GM18873 (cell line): ENCODE measurements around the gene LMF1.

ENCODE experiments used
- ATAC-seq: cut with Tn5 transposase; IDR thresholded peaks from one replicate; pipeline ENCODE4 v1.9.1; 2021; ENCODE audit warnings: mild to moderate bottlenecking, moderate library complexity, moderate number of reproducible peaks; ENCODE audit not compliant: unreplicated experiment, low FRiP score

Gene LMF1

GRCh38 chr16:970766-971581 lies at the start of gene LMF1:
Gene LMF1 (minus strand): TSS chr16:970984. CDS start chr16:970980, 4 bp downstream.
- peak; percentile 59 for ATAC-seq

- no peak for ATAC-seq
These were observed 49.3 kb upstream of the LMF1 start for GRCh38 chr16:1020091-1020399.

DNA sequence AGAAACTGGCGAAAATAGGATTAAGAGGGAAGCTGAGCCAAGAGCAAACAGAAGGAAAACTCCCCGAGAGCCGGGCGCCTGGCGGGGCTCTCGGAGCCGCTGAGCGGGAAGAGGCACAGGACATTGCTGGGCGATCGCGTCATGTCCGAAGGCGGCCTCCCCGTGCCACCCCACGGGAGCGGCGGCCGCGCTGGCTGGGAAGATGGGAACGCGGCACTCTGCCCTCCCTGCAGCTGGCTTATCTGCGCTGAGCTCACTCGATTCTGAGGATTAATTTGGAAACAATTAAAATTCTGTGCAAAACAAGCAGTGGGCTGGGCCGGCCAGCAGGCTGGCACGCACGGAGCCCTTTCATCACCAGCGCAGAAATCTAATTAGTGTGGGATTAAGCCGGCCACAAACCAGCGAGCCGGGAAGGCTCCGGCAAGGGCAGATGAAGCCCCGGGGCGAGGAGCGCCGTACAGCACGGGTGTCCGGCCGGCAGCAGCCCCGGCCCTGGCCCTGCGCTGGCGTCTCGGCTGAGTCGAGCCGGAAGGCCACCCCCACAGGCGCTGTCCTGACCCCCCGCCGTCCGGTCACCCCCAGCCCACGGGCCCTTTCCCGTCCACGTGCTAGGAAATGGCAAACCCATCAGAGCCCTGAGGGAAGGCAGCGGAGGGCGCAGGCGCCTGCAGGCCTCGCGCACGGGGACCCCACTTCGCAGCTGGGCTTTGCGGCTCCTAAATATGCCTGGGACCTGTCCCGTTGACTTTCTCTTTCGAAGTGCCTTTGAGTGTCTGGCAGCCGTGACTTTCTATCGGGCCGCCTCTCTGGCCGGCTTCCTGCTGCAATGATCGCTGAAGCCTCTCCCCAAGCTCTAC lies 48.7 kb upstream of the LMF1 start:
- ATAC-seq = no peak

DNA sequence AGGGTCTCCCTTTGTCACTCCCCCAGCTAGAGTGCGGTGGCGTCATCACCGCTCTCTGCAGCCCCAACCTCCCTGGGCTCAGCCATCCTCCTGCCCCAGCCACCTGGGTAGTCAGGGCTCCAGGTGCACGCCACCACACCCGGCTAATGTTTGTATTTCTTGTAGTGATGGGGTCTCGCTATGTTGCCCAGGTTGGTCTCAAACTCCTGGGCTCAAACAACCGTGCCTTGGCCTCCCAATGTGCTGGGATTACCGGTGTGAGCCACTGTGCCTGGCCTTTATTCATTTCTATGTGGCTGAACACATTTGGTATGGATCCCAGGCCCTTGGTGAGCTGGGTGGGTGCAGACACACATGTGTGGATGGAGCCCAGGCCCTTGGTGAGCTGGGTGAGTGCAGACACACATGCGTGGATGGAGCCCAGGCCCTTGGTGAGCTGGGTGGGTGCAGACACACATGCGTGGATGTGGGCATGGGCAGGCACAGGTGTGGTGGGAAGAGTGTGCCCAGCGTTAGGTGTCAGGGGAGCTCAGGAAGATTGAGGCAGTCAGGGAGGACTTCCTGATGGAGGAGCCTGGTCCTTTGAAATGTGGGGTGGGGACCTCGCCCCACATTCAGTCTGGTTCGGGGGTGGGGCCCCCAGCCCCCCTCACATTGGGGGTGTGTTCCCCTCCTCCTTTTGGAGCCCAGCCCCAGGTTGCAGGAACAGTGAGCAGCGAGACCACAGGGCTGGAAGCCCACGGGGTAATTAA lies 47.8 kb upstream of the LMF1 start:
- ATAC-seq = no peak

- ATAC-seq = no peak
These were observed 44.1 kb upstream of the LMF1 start for GRCh38 chr16:1014771-1015495.

DNA sequence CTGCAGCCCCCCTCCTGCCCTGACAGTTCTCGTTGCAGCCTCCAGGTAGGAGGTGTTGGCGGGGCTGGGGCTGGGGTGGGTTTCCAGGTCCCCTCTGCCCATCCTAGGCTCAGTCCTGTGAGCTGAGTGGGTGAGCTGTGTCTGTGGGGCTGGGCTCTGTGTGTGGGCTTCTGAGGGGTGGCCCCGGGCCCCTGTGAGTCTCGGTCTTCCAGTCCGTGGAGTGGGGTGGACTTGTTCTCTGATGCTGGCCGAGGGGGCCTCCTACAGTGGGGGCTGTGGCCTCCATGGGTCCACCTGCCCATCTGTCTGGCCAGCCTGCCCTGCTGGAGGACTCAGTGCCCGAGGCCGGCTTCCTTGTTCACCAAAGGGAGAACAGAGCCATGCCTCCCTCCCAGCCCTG lies 43.4 kb upstream of the LMF1 start:
- no peak for ATAC-seq

- ATAC-seq = no peak
These were observed 42.8 kb upstream of the LMF1 start for GRCh38 chr16:1013593-1013900.

DNA sequence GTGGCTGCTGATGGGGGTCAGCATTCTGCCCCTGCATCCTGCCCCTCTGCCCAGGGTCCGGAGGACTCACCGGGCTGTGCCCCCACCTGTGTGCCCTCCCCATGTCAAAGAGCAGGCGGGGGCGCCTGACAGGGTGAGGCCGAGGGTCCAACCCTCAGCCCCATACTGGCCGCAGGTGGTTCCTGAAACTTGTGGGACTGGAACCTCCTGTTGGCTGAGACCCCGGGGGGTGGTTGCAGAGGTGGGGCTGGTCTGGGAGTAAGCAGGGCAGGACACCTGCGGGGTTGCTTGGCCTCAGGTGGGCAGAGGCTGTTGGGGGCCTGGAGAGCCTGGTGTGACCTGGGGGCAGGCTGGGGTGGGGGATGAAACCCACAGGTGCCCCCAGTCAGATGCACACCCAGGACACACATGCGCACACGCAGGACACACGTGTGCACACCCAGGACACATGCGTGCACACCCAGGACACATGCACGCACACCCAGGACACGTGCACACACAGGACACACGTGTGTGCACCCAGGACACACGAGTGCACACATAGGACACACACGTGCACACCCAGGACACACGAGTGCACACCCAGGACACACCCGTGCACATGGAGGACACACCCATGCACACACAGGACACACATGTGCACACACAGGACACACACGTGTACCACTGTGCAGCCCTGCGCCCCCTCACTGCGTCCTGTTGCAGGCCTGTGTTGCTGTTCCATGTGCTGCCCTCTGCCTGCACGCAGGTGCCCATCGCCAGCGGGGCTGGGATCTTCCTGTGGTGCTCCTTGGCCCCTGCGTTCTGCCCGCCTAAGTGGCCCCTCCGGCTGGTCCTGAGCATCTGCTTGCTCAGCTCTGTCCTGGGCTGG lies 42.2 kb upstream of the LMF1 start:
- ATAC-seq = no peak

GRCh38 chr16:1012135-1012534 lies 41.4 kb upstream of the LMF1 start:
- no peak for ATAC-seq

DNA sequence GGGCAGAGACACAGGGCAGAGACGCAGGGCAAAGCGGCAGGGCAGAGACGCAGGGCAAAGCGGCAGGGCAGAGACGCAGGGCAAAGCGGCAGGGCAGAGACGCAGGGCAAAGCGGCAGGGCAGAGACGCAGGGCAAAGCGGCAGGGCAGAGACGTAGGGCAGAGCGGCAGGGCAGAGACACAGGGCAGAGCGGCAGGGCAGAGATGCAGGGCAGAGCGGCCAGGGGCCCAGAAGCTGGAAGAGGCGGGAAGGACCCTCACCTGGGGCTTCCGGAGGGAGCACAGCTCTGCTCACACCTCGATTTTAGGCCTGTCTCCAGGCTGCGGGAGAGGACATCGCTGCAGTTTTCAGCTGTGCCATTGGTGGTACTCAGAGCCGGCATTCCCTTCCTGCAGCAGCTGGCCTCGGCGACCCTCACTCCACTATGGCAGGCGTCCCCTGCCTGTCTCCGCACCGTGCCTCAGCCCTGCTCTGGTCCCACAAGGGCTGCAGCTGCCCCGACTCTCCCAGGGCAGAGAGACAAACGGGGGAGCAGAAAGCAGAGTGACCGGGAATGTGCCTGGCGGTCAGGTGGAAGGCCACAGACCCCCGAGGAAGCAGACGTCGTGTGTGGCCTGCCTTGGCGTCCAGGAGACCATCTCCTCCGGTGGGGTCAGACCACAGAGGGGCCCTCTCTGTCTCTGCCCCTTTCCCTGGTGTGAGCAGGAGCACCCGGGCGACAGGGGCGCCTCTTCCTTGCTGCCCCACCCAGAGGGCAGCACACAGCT lies 40.7 kb upstream of the LMF1 start:
- ATAC-seq = no peak

GRCh38 chr16:1010815-1011214 lies 40.0 kb upstream of the LMF1 start:
- no peak for ATAC-seq

DNA sequence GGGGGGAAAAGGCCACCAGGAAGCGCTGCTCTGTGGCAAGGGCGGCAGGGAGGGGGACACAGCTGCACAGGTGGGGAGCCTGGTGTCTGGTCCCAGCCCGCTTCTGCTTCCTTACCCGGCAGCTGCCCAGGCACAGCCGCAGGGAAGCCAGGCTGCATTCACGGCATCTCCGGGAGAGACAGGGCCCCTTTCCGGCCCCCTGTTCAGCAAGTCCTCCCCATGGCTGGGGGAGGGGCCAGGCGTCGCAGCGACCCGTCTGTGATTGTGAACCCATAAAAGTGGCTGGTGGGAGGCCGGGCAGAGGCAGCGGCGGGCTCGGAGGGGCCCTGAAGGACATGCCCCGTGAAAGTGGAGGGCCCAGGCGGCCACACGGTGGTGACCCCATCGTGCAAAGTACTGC lies 39.5 kb upstream of the LMF1 start:
- ATAC-seq = no peak

DNA sequence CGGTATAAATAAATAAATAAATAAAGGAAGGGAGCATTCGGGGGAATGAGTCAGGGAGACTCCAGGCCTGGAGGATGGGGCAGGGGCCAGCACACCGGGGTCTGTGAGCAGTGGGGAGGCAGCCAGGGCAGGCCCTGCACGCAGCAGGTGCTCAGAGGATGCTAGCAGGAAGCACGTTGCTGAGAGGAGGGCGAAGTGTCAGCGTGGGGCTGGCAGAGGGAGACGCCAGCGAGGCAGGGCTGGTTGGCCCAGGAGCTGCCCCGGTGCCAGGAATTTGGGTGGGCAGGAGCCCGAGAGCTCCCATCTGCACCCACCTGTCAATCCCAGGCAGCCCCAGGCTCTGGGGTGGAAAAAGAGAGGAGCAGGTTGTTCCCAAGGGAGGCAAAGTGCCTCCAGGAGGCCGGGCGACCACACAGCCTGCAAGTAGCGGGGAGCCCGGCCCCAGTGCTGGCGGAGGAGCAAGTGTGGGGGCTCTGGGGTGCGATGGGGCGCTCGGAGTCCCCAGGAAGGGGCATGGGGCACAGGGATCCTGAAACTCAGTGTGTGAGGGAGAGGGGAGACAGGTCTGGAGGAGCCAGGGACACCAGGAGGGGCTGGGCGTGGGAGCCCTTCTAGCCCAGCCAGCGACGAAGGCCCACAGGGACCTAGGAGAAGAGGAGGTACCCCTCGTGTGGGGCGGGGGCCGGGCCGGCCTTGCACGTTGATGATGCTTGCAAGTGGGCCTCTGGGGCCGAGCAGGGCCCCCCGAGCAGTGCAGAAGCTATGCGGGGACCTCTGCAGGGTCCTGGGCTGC lies 38.8 kb upstream of the LMF1 start:
- ATAC-seq = no peak

GRCh38 chr16:1008085-1008484 lies 37.3 kb upstream of the LMF1 start:
- ATAC-seq = no peak

DNA sequence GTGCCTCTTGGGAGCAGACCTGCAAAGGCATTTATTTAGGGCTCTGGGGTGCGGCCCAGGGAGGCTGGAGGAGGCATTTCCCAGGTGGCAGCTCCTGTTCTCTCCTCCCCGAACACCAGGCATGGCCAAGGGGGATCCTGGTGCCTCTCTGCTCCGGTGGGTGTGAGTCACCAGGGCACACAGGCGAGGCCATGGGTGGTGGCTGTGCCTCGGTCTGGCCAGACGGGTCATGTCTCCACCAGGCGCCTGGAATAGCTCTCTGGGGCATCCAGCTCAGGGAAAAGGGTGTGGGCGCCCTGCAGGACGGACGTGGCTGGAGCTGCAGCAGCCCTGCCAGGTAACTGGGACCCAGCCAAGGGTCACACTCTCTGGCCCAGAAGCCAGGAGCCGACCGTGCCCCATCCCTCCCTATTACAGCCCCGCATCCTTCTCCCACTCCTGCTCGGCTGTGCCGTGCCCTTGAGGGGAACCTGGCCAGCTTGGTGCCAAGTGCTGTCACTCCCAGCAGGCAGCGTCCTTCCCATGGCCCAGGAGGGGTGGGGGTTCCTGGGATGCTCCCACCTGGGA lies 36.6 kb upstream of the LMF1 start:
- no peak for ATAC-seq

- ATAC-seq = no peak
These were observed 36.0 kb upstream of the LMF1 start for GRCh38 chr16:1006781-1007180.

DNA sequence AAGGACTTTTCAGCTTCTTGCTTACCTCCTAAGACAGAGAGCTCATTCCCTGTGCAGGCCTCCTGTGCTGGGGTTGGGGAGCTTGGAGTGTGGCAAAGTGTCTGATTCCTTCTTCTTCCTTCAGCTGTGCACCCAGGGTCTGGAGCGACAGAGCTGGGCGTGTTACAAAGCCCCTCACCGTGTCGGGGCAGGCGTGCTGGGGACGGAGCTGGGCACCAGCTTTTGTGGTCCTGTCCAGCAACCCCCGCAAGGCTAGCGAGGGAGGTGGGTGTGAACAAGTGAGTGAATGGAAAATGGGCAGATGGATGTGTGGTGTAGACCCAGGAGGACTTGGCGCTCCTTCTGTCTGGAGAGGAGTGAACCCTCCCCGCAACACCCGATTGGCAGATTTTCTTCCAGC lies 34.5 kb upstream of the LMF1 start:
- no peak for ATAC-seq
